MG63 (cell line): ENCODE results near the gene CIITA. TPM values are rescaled to one million over a fixed set of nuclear protein-coding genes. Genes with fewer than 3 reads are reported as not detected.
"Not testable (repeated sequence)": the region's sequence is repeated elsewhere in the genome, so short reads cannot be mapped to it uniquely, and the experiment has no call there.

ENCODE experiments used
- DNase-seq: peaks from one replicate; pipeline ENCODE4 v3.0.0-alpha.2; 2020
- H3K27me3 ChIP-seq: fragments of 250-450 bp; sonication (Bioruptor Pico); 2 replicates; pipeline ENCODE4 v1.5.1; 2020; ENCODE audit warnings: mild to moderate bottlenecking, moderate library complexity
- H3K36me3 ChIP-seq: fragments of 250-450 bp; sonication (Bioruptor Pico); 2 replicates; pipeline ENCODE4 v1.5.1; 2020; ENCODE audit warnings: mild to moderate bottlenecking, moderate library complexity
- H3K4me3 ChIP-seq: fragments of 250-450 bp; sonication (Bioruptor Pico); 2 replicates; pipeline ENCODE4 v1.5.1; 2020; ENCODE audit warnings: mild to moderate bottlenecking, moderate library complexity
- H3K9me3 ChIP-seq: fragments of 250-450 bp; sonication (Bioruptor Pico); 2 replicates; pipeline ENCODE4 v1.5.1; 2020; ENCODE audit warnings: mild to moderate bottlenecking, moderate library complexity
- total RNA-seq: library from RNA; depleted of rRNA; stranded (reverse); fragments of >200 nt; shearing (Covaris generic); gene quantifications from 2 replicates; pipeline ENCODE4 v1.2.3, GENCODE V29; 2014; ENCODE audit warnings: low replicate concordance

Gene CIITA
- total RNA-seq, 1 experiment from 2014 or later, result not detected

DNA sequence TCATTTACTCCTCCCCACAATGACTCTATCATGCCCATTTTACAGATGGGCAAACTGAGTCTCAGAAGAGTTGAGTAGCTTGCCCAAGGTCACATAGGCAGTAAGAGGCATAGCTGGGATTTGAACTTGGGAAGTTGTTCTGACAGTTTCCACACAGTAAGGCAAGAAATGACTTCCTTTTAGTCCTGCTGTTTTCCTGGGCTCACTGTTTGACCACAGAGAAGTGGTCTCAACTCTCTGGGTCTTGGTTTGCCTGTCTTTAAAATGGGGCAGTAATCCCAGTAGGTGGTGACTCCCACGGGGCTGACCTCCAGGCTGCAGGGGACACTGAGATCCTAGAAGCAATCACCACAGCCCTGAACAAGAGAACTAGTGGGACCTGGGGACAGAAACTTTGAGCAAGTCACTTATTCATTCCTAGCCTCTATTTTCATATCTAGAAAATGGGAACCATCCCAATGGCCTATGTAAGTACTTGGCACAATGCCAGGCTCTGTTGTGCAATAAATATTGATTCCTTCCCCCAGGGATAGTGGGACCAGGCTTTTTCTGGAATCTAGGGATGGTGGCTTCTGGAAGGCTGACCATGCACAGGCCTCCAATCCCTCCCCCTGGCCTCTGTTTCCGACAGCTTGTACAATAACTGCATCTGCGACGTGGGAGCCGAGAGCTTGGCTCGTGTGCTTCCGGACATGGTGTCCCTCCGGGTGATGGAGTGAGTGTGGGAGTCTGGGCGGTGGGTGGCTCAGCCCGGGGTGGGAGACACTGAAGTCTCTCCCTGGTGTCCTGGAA is 44.7 kb downstream of the CIITA start:
- Histone ChIP-seq H3K27me3 (no peaks in the 10 kb centered on the region), H3K4me3 (no peak overlapping the region), H3K36me3 (peaks cover 12% of the 10 kb centered on the region), H3K9me3 (no peaks in the 10 kb centered on the region)
- DNase-seq, result no peak

DNA sequence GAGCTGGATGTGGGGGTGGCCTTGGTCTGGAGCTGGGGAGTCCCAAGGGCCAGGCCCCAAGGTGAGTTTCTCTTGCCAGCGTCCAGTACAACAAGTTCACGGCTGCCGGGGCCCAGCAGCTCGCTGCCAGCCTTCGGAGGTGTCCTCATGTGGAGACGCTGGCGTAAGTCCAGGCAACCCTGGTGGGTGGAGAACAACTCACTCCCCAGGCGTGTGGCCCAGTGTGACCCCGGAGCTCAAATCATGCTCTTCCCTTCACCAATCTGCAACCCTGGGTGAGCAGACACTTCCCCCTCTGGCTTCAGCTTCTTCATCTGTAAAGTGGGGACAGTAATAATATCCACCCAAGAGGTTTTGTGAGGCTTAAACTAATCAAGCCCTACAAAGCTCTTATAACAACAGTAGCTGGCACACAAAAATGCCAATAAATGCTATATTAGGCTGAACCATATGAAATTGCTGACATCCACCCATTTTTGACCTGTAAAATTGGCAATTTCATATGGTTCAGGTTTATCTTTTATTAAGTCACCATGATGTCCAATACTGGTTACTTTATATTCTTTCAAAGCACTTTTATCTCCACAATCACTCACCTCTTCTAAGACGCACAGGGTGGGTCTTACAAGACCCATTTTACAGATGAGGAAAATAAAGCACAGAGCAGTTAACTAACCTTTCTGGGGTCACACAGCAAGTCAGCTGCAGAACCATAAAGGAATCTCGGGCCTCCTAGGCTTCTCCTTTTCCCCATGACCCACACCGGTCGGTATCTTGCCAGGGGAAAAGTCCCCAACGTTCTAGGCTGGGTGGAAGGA is 45.5 kb downstream of the CIITA start:
- Histone ChIP-seq H3K27me3 (no peaks in the 10 kb centered on the region), H3K36me3 (peaks cover 20% of the 10 kb centered on the region), H3K4me3 (no peak overlapping the region), H3K9me3 (no peaks in the 10 kb centered on the region)
- peak; percentile 55 for DNase-seq

GRCh38 chr16:10923146-10923649 is 46.2 kb downstream of the CIITA start:
- no peak for DNase-seq
- Histone ChIP-seq H3K4me3 (no peak overlapping the region), H3K27me3 (no peaks in the 10 kb centered on the region), H3K9me3 (no peaks in the 10 kb centered on the region), H3K36me3 (peaks cover 27% of the 10 kb centered on the region)

GRCh38 chr16:10923650-10924214 is 46.7 kb downstream of the CIITA start:
- Histone ChIP-seq H3K4me3 (no peak overlapping the region), H3K9me3 (no peaks in the 10 kb centered on the region)
- peak; percentile 77 for DNase-seq

DNA sequence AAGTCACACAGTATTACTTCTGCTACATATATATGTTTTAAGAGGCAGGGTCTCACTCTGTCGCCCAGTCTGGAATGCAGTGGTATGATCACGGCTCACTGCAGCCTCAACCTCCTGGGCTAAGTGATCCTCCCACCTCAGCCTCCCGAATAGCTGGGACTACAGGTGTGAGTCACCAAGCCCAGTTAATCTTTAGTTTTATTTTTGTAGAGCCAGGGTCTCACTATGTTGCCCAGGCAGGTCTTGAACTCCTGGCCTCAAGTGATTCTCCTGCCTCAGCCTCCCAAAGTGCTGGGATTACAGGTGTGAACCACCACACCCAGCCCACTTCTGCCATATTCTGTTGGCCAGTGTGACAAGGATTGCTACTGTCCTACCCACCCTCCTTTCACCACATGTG is 48.3 kb downstream of the CIITA start:
- not testable (repeated sequence) for H3K4me3 ChIP-seq, H3K9me3 ChIP-seq, DNase-seq, H3K27me3 ChIP-seq
- H3K36me3 ChIP-seq, result peaks cover 39% of the 10 kb centered on the region

More at GRCh38 chr16:10923650-10924214, 46.7 kb downstream of the CIITA start:
- H3K27me3 ChIP-seq, result no peaks in the 10 kb centered on the region
- H3K36me3 ChIP-seq, result peaks cover 31% of the 10 kb centered on the region

DNA sequence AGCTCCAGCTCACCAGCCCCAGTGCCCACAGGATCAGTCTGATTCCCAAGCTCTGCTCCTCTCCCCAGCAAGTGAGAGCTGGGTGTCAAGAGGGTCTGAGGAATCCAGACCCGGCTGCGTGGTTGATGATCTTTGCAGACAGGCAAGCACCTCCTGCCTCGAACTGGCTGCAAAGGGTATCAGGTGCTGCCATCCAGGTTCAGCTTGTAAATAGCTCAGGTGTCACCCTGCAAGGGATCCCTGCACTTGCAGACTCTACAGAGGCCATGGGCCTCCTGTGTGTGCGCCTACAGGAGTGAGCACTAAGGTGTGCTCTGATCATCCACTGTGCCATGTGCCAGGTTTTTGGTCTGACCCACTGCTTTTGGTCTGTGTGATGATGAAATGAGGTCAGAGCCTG is 49.1 kb downstream of the CIITA start:
- Histone ChIP-seq H3K9me3 (no peaks in the 10 kb centered on the region), H3K4me3 (no peak overlapping the region), H3K27me3 (no peaks in the 10 kb centered on the region), H3K36me3 (peaks cover 39% of the 10 kb centered on the region)
- DNase-seq, result no peak

DNA sequence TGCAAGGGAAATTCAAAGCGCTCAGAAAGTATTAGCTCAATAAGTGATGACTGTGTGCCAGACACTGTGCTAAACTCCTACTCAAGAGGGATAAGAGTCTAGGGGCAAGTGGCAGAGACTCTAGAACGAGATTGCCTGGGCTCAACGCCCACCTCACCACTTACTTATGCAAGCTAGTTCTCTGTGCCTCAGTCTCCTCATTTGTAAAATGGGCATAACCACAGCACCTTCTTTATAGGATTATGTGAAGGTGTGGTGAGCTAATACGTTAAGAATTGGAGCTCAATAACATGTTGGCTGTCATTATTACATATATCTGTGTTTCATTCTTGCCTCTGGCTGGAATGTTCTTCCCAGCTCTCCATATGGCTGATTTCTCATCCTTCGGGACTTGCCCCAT is 49.9 kb downstream of the CIITA start:
- Histone ChIP-seq H3K27me3 (no peaks in the 10 kb centered on the region), H3K36me3 (peaks cover 46% of the 10 kb centered on the region), H3K4me3 (no peak overlapping the region), H3K9me3 (no peaks in the 10 kb centered on the region)
- DNase-seq, result no peak

- no peaks in the 10 kb centered on the region for H3K9me3 ChIP-seq
- H3K27me3 ChIP-seq, result no peaks in the 10 kb centered on the region
- DNase-seq, result no peak
- no peak overlapping the region for H3K4me3 ChIP-seq
- peaks cover 50% of the 10 kb centered on the region for H3K36me3 ChIP-seq
Measured at GRCh38 chr16:10927497-10928112, 50.6 kb downstream of the CIITA start.

GRCh38 chr16:10929097-10929496 is 52.1 kb downstream of the CIITA start:
- not testable (repeated sequence) for H3K4me3 ChIP-seq, H3K9me3 ChIP-seq, H3K27me3 ChIP-seq, DNase-seq
- H3K36me3 ChIP-seq, result peaks cover 65% of the 10 kb centered on the region

- H3K4me3 ChIP-seq, result no peak overlapping the region
- H3K36me3 ChIP-seq, result peaks cover 66% of the 10 kb centered on the region
- peak; percentile 89 for DNase-seq
- no peaks in the 10 kb centered on the region for H3K27me3 ChIP-seq
- no peaks in the 10 kb centered on the region for H3K9me3 ChIP-seq
Measured at GRCh38 chr16:10929853-10930754, 53.1 kb downstream of the CIITA start.

DNA sequence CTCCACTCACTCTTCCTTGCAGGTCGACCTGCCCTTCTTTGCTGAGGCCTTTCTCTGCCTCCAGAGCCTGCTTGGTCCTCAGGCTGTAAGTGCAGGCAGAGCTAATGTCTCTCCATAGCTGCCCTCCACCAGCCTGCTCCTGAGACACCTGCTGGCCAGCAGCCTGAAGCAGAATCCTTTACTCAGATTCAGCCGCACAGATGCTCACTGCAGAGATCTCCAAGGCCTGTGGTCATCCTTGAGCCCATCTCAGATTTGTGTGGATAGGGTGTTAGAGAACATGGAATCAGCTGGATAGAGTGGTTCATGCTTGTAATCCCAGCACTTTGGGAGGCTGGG is 53.7 kb downstream of the CIITA start:
- Histone ChIP-seq H3K27me3 (no peaks in the 10 kb centered on the region), H3K36me3 (peaks cover 60% of the 10 kb centered on the region), H3K9me3 (no peaks in the 10 kb centered on the region), H3K4me3 (no peak overlapping the region)
- no peak for DNase-seq

DNA sequence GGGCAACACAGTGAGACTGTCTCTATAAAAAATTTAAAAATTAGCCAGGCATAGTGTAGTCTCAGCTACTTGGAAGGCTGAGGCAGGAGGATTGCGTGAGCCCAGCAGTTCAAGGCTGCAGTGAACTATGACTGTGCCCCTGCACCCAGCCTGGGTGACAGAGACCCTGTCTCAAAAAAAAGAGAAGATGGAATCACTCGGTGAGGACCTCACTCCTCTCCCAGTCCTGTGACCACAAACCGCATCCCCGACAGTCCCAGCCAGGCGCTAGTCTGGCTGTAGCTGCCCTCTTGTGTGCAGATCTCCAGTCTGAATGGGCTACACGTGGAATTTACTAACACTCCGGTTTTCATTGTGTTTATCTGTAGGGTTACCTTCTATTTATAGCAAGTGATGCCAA is 54.1 kb downstream of the CIITA start:
- Histone ChIP-seq H3K9me3 (no peaks in the 10 kb centered on the region), H3K27me3 (no peaks in the 10 kb centered on the region), H3K36me3 (peaks cover 56% of the 10 kb centered on the region), H3K4me3 (no peak overlapping the region)
- no peak for DNase-seq

GRCh38 chr16:10931977-10932632 is 55.1 kb downstream of the CIITA start:
- Histone ChIP-seq H3K36me3 (peaks cover 59% of the 10 kb centered on the region), H3K4me3 (no peak overlapping the region), H3K27me3 (no peaks in the 10 kb centered on the region), H3K9me3 (no peaks in the 10 kb centered on the region)
- DNase-seq, result no peak

DNA sequence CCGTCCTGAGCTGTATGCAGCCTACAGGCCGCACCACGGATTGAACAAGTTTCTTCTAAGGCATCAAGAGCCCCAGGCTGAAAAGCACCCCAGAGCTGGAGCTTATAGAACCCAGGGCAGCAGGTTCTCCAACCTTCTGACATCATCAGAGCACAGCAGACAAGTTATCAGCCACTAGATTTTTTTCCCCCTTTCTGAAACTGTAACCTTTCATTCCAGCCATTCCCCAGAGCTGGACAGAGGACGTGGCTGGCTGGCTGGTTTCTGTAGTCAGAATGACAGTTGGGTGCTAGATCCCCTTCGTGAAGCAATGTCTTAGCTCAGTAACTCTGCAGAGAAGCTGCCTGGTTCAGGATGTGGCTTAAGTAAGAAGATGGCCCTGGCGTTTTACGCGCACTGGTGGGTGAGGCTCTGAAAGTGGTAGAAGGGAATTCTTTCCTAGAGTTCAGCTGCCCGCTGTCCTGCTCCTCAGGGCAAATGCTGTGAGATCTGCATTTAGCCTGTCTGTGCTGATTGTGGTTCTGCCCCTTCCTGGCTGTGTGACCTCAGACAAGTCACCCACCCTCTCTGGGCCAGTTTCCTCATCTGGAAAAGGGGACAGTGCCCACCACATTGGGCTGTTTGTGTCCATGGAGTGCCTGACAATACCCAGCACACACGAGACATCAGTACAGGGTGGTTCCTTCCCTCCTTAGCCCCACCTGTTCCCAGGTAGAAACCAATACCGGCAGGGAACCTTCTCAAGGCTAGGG is 56.1 kb downstream of the CIITA start:
- no peaks in the 10 kb centered on the region for H3K27me3 ChIP-seq
- H3K4me3 ChIP-seq, result no peak overlapping the region
- H3K9me3 ChIP-seq, result no peaks in the 10 kb centered on the region
- H3K36me3 ChIP-seq, result peaks cover 55% of the 10 kb centered on the region
- DNase-seq, result no peak

DNA sequence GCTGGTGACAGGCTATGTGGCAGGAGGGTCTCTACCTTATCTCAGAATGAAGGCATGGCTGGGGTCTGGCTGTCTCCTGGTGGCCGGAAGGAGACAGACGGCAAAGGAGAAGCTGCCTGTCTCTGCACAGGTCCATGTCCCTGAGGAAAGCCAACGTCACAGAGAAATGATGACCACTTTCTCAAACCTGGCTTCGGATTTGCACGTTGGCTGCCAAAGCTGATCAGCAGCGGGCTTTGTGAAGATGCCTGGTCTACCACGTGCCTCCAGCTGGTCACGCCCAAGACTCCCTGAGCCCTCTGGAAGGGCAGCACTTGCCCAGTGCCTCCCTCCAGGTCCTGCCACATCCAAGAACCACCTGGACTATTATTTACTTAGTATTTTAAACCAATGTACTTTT is 56.9 kb downstream of the CIITA start:
- Histone ChIP-seq H3K27me3 (no peaks in the 10 kb centered on the region), H3K4me3 (no peak overlapping the region), H3K9me3 (no peaks in the 10 kb centered on the region), H3K36me3 (peaks cover 55% of the 10 kb centered on the region)
- DNase-seq, result no peak
